Naive thymus-derived CD8-positive, alpha-beta T cell (primary cell): Measurements from ENCODE around the gene CD247. TPM values are rescaled to one million over a fixed set of nuclear protein-coding genes. Genes with fewer than 3 reads are reported as not detected.
A peak's percentile ranks its signal among the peaks of the same experiment; 100 is the strongest.

Source experiments
- ATAC-seq, 2 donors: fragments of 150-1000 bp; cut with Tn5 transposase in 1 of 2; sonication (Bioruptor Pico), chemical (Tn5 transposase) in 1 of 2; 1 replicate in 1 of 2; 2 replicates in 1 of 2; pipeline ENCODE4 v1.10.0; 2021; ENCODE audit warnings: mild to moderate bottlenecking in 2 of 2, moderate library complexity in 2 of 2
- POLR2A ChIA-PET: fragments of 350-600 bp; sonication (Branson Sonifier 250); formaldehyde crosslinking; loops from one replicate; lab custom pipeline; 2021; ENCODE audit warnings: antibody characterized with exemption; lab: Charles Lee
- DNase-seq, 10 donors: peaks; one replicate each; pipeline versions ENCODE4 v3.0.0 to v3.0.0-alpha.2; 2020 to 2022
- H3K27ac Mint-ChIP-seq, 10 donors: one replicate each; pipeline ENCODE4 v1.8.0; 2020 to 2022; ENCODE audit warnings: mild to moderate bottlenecking in 10 of 10, mixed read lengths in 10 of 10, moderate library complexity in 4 of 10, inconsistent platforms in 1 of 10
- H3K27me3 Mint-ChIP-seq, 5 donors: one replicate each; pipeline ENCODE4 v1.8.0; 2021 to 2022; ENCODE audit warnings: mixed read lengths in 5 of 5
- H3K36me3 Mint-ChIP-seq, 3 donors: one replicate each; pipeline ENCODE4 v1.8.0; 2020 to 2022; ENCODE audit warnings: mixed read lengths in 3 of 3, mild to moderate bottlenecking in 2 of 3, inconsistent platforms in 1 of 3
- H3K4me1 Mint-ChIP-seq, 4 donors: one replicate each; pipeline ENCODE4 v1.8.0; 2021 to 2022; ENCODE audit warnings: mixed read lengths in 4 of 4
- H3K4me3 Mint-ChIP-seq, 10 donors: one replicate each; pipeline ENCODE4 v1.8.0; 2020 to 2022; ENCODE audit warnings: mild to moderate bottlenecking in 10 of 10, mixed read lengths in 10 of 10, moderate library complexity in 6 of 10, inconsistent platforms in 1 of 10
- H3K9me3 Mint-ChIP-seq, 9 donors: one replicate each; pipeline ENCODE4 v1.8.0; 2020 to 2022; ENCODE audit warnings: mixed read lengths in 9 of 9, mild to moderate bottlenecking in 3 of 9, inconsistent platforms in 1 of 9, moderate library complexity in 1 of 9
- polyA plus RNA-seq, 3 donors: library from polyadenylated mRNA; unstranded; fragments of 300-500 nt; fragmentation: Illumina TruSeq; gene quantifications; one replicate each; pipeline ENCODE4 v1.2.3, GENCODE V29; 2021
- total RNA-seq, 8 experiments: library from RNA in 2 of 8; stranded (reverse) in 2 of 8; gene quantifications; one replicate each; pipeline ENCODE4 v1.2.3 and lab custom pipeline; 2021 to 2026

The CD247 gene
- total and polyA plus RNA-seq, 5 experiments from 2014 or later = 244 to 325 (median 308) TPM

DNA sequence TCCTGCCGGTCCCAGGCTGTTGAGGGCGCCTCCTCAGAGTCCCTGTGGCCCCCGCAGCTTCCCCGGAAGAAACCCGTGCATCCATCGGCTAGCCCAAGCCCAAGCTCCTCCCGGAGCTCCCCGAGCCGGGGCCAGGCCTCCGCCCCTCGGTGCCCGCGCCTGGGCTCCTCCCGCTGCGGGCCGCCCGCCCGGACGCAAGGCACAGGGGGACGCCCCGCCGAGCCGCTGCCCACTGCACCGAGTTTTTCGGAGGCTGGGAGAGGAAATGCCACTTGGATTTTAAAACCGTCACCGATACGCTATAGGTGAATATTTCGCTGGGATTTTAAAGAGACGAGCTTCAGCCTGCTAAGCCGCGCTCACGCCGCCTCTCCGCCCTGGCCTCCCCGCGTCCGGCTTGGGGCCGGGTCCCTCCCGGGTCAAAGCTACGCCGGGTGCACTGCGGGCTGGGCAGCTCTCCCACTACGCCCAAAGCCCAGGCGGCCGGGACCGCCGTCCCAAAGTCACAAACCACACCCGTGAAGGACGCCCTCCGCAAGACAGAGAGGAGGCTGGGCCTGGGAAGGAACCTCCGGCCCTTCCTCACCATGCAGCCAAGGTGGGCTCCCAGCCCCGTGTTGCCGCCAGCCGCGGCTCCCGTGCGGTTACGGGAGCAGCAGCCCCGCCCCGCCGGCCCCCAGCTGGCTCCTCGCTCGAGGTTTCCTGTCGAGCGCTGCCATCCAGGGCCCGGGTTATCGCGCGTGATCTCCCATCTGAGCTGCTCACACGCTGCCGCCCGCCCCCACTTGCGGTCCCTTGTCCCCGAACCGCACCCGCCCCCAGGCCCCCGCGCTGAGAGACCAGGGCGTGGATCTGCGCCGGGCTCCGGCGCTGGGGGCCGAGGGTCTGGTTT lies 63.2 kb downstream of the CD247 start:
- peak overlapping the region; percentile 66 to 91 (median 84) for H3K4me3 Mint-ChIP-seq
- peaks cover 39 to 74% (median 70%) of the 10 kb centered on the region in 4 donors for H3K4me1 Mint-ChIP-seq
- peak; percentile 72 to 89 (median 80) for DNase-seq
- H3K36me3 Mint-ChIP-seq = peaks cover 0 to 15% (median 3%) of the 10 kb centered on the region in 3 donors
- no peaks in the 10 kb centered on the region for H3K27me3 Mint-ChIP-seq
- H3K9me3 Mint-ChIP-seq = no peaks in the 10 kb centered on the region
- ATAC-seq = peak; percentile 70 to 77
- peak overlapping the region; percentile 53 to 97 (median 94) for H3K27ac Mint-ChIP-seq
- POLR2A ChIA-PET = interaction anchor here (0.7 to 6.9 kb wide), 24 partner anchors 7 to 145 kb away, joined by 3 to 124 read pairs (median 5); partner anchors contain the start of gene CD247

GRCh38 chr1:167454304-167454893 lies 63.9 kb downstream of the CD247 start:
- peaks cover 39 to 71% (median 70%) of the 10 kb centered on the region in 4 donors for H3K4me1 Mint-ChIP-seq
- H3K27me3 Mint-ChIP-seq = no peaks in the 10 kb centered on the region
- H3K9me3 Mint-ChIP-seq = no peaks in the 10 kb centered on the region
- POLR2A ChIA-PET = interaction anchor here (0.8 to 6.9 kb wide), 20 partner anchors 12 to 146 kb away, joined by 3 to 124 read pairs (median 5); partner anchors contain the start of gene CD247
- peak overlapping the region; percentile 72 to 88 (median 83) for H3K4me3 Mint-ChIP-seq
- H3K36me3 Mint-ChIP-seq = peaks cover 0 to 9% (median 3%) of the 10 kb centered on the region in 3 donors
- H3K27ac Mint-ChIP-seq = peak overlapping the region; percentile 78 to 95 (median 93)
- DNase-seq = peak in 2 of 10 donors; percentile 34 to 48
- ATAC-seq = no peak

DNA sequence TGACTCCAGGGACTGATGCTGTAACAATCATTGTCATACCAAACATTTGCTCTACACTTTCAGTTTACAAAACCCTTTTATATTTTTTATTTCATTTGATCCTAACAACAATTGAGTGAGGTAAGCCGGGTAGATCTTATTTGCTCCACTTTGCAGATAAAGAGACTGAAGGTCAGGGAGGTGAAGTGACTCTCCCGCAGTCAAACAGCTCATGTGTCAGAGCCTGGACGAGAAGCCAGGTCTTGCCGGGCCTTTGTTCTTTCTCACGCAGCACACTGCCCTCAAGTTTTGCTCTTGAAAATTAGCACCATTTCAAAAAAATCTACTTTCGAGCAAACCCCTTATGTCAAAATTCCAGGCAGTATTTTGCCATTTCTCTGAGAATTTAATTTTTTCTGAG lies 65.2 kb downstream of the CD247 start:
- peaks cover 0 to 3% (median 2%) of the 10 kb centered on the region in 3 donors for H3K36me3 Mint-ChIP-seq
- ATAC-seq = no peak
- POLR2A ChIA-PET = interaction anchor here (0.6 to 6.9 kb wide), 7 partner anchors 11 to 64 kb away, joined by 3 to 124 read pairs (median 29); partner anchors contain the start of gene CD247
- no peaks in the 10 kb centered on the region for H3K9me3 Mint-ChIP-seq
- peak overlapping the region; percentile 48 to 85 (median 71) for H3K4me3 Mint-ChIP-seq
- peak overlapping the region; percentile 78 to 99 (median 92) for H3K27ac Mint-ChIP-seq
- peaks cover 41 to 78% (median 74%) of the 10 kb centered on the region in 4 donors for H3K4me1 Mint-ChIP-seq
- no peaks in the 10 kb centered on the region for H3K27me3 Mint-ChIP-seq
- no peak for DNase-seq

GRCh38 chr1:167452483-167452882 lies 65.8 kb downstream of the CD247 start:
- POLR2A ChIA-PET = interaction anchor here (1.0 to 6.9 kb wide), 4 partner anchors 22 to 65 kb away, joined by 3 to 124 read pairs (median 35); partner anchors contain the start of gene CD247
- peak overlapping the region in 9 of 10 donors; percentile 31 to 74 (median 51) for H3K4me3 Mint-ChIP-seq

DNA sequence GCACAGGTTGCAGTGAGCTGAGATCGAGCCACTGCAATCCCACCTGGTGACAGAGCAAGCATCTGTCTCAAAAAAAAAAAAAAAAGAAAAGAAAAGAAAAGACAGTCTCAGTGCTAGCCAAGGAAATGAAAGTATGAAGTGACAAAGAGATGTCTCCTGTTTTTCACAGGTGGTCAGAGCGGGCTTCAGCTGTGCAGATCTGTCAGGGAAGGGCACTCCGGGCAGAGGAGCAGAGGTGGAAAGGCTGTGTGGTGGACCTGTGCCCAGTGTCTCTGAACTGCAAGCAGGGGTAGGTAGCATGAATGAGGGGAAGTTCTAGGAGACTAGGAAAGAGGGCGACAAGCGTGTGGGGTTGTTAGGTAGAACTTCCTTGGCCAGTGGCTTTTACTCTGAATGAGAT lies 67.5 kb downstream of the CD247 start:
- Mint-ChIP-seq H3K9me3 (no peaks in the 10 kb centered on the region), H3K27ac (peak overlapping the region; percentile 91 to 99 (median 98)), H3K4me3 (peak overlapping the region; percentile 70 to 93 (median 89)), H3K4me1 (peaks cover 36 to 77% (median 74%) of the 10 kb centered on the region in 4 donors), H3K27me3 (no peaks in the 10 kb centered on the region), H3K36me3 (peaks cover 0 to 4% (median 0%) of the 10 kb centered on the region in 3 donors)
- DNase-seq = peak in 1 of 10 donors; percentile 51
- ATAC-seq = peak in 1 of 2 donors; percentile 5
- POLR2A ChIA-PET = interaction anchor here (0.6 to 3.3 kb wide), 9 partner anchors 9 to 1222 kb away, joined by 3 to 36 read pairs (median 4); partner anchors contain the start of gene CD247

More at GRCh38 chr1:167452483-167452882, 65.8 kb downstream of the CD247 start:
- Mint-ChIP-seq H3K27me3 (no peaks in the 10 kb centered on the region), H3K4me1 (peaks cover 38 to 78% (median 74%) of the 10 kb centered on the region in 4 donors), H3K27ac (peak overlapping the region; percentile 91 to 99 (median 98)), H3K9me3 (no peaks in the 10 kb centered on the region), H3K36me3 (peaks cover 0 to 3% (median 0%) of the 10 kb centered on the region in 3 donors)
- ATAC-seq (no peak), DNase-seq (no peak)

- Mint-ChIP-seq H3K27ac (peak overlapping the region; percentile 90 to 99 (median 98)), H3K4me3 (peak overlapping the region; percentile 70 to 88 (median 82)), H3K36me3 (peaks cover 0 to 20% (median 4%) of the 10 kb centered on the region in 3 donors), H3K27me3 (no peaks in the 10 kb centered on the region), H3K4me1 (peaks cover 43 to 92% (median 86%) of the 10 kb centered on the region in 4 donors), H3K9me3 (no peaks in the 10 kb centered on the region)
- DNase-seq = peak; percentile 47 to 82 (median 74)
- POLR2A ChIA-PET = interaction anchor here (1.0 to 3.9 kb wide), 16 partner anchors 9 to 227 kb away, joined by 3 to 71 read pairs (median 6); partner anchors contain the start of genes CD247 and POU2F1
- ATAC-seq = peak; percentile 77 to 90
Measured at GRCh38 chr1:167447521-167448136, 70.7 kb downstream of the CD247 start.

DNA sequence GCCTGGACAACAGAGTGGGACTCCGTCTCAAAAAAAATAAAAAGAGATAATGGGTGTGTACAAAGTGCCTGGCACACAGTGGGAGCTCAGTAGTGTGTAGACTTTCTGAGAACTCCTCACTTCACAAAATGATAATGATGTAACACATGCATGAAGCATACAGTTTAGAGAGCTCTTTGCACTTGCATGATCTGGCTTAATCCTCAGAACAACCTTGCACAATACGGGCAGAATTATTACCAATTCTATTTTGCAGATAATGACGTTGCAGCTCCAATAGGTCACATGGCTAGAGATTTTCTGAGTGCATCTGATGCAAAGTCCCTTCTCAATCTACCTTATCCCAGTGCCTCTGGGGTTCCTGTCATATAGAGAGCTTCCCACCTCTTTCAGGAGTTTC lies 71.4 kb downstream of the CD247 start:
- Mint-ChIP-seq H3K9me3 (no peaks in the 10 kb centered on the region), H3K36me3 (peaks cover 0 to 26% (median 4%) of the 10 kb centered on the region in 3 donors), H3K27ac (peak overlapping the region; percentile 90 to 99 (median 98)), H3K27me3 (no peaks in the 10 kb centered on the region), H3K4me1 (peaks cover 45 to 92% (median 86%) of the 10 kb centered on the region in 4 donors), H3K4me3 (peak overlapping the region; percentile 70 to 88 (median 82))
- ATAC-seq (no peak), DNase-seq (no peak)
- POLR2A ChIA-PET = interaction anchor here (0.6 to 3.9 kb wide), 16 partner anchors 8 to 227 kb away, joined by 3 to 71 read pairs (median 6); partner anchors contain the start of genes CD247 and POU2F1

- Mint-ChIP-seq H3K27me3 (no peaks in the 10 kb centered on the region), H3K9me3 (no peaks in the 10 kb centered on the region), H3K4me3 (peak overlapping the region in 1 of 10 donors; percentile 42), H3K36me3 (peaks cover 0 to 31% (median 6%) of the 10 kb centered on the region in 3 donors), H3K27ac (peak overlapping the region; percentile 49 to 96 (median 83)), H3K4me1 (peaks cover 49 to 99% (median 90%) of the 10 kb centered on the region in 4 donors)
- POLR2A ChIA-PET = interaction anchor here (0.8 to 8.1 kb wide), 3 partner anchors 12 to 222 kb away, joined by 3 to 109 read pairs (median 34); partner anchors contain the start of genes CD247 and POU2F1
- DNase-seq (no peak), ATAC-seq (no peak)
Measured at GRCh38 chr1:167443757-167444156, 74.6 kb downstream of the CD247 start.

GRCh38 chr1:167442854-167443565 lies 75.3 kb downstream of the CD247 start:
- H3K4me1 Mint-ChIP-seq = peaks cover 53 to 99% (median 90%) of the 10 kb centered on the region in 4 donors
- no peaks in the 10 kb centered on the region for H3K9me3 Mint-ChIP-seq
- no peak for ATAC-seq
- POLR2A ChIA-PET = interaction anchor here (0.6 to 8.1 kb wide), 5 partner anchors 10 to 621 kb away, joined by 3 to 109 read pairs (median 5); partner anchors contain the start of gene CD247
- H3K27me3 Mint-ChIP-seq = no peaks in the 10 kb centered on the region
- H3K4me3 Mint-ChIP-seq = peak overlapping the region in 3 of 10 donors; percentile 17 to 64 (median 34)
- peak overlapping the region; percentile 49 to 96 (median 90) for H3K27ac Mint-ChIP-seq
- H3K36me3 Mint-ChIP-seq = peaks cover 0 to 37% (median 7%) of the 10 kb centered on the region in 3 donors
- DNase-seq = no peak

GRCh38 chr1:167442142-167442848 lies 76.0 kb downstream of the CD247 start:
- Mint-ChIP-seq H3K9me3 (no peaks in the 10 kb centered on the region), H3K27ac (peak overlapping the region; percentile 49 to 96 (median 90)), H3K36me3 (peaks cover 0 to 42% (median 9%) of the 10 kb centered on the region in 3 donors), H3K4me1 (peaks cover 52 to 97% (median 90%) of the 10 kb centered on the region in 4 donors), H3K4me3 (peak overlapping the region in 7 of 10 donors; percentile 22 to 78 (median 64)), H3K27me3 (no peaks in the 10 kb centered on the region)
- ATAC-seq (peak; percentile 70 to 88), DNase-seq (peak; percentile 74 to 89 (median 82))
- POLR2A ChIA-PET = interaction anchor here (0.6 to 8.1 kb wide), 9 partner anchors 8 to 622 kb away, joined by 3 to 109 read pairs (median 3); partner anchors contain the start of genes CD247 and POU2F1
